ENCODE results near the gene PPP1R18. TPM values are rescaled to one million over a fixed set of nuclear protein-coding genes. Genes with fewer than 3 reads are reported as not detected.
A peak's percentile ranks its signal among the peaks of the same experiment; 100 is the strongest.

PPP1R18 gene
- total RNA-seq, 1 donor from 2014 or later, result 78.5 TPM

- DNase-seq (peak; percentile 37), ATAC-seq (no peak)
- H3K27ac ChIP-seq, result peak overlapping the region; percentile 66
- H3K4me1 ChIP-seq, result peaks cover 49% of the 10 kb centered on the region
- H3K9me3 ChIP-seq, result no peaks in the 10 kb centered on the region
- no peak for TF ChIP-seq CTCF (IDR thresholded peaks at IDR 0.05)
- H3K4me3 ChIP-seq, result peak overlapping the region; percentile 64
- intact Hi-C loops (cut with DNase I), result no loop called here
- no peaks in the 10 kb centered on the region for H3K36me3 ChIP-seq
- H3K27me3 ChIP-seq (ENCODE audit: low read depth), result no peaks in the 10 kb centered on the region
Measured at GRCh38 chr6:30689985-30690384, 3.5 kb upstream of the PPP1R18 start.

GRCh38 chr6:30689022-30689865, 2.8 kb upstream of the PPP1R18 start:
- H3K27me3 ChIP-seq (ENCODE audit: low read depth), result no peaks in the 10 kb centered on the region
- no peaks in the 10 kb centered on the region for H3K36me3 ChIP-seq
- peak overlapping the region; percentile 89 for H3K27ac ChIP-seq
- H3K4me1 ChIP-seq, result peaks cover 51% of the 10 kb centered on the region
- no peaks in the 10 kb centered on the region for H3K9me3 ChIP-seq
- H3K4me3 ChIP-seq, result peak overlapping the region; percentile 64
- no peak for TF ChIP-seq CTCF (IDR thresholded peaks at IDR 0.05)
- intact Hi-C loops (cut with DNase I), result no loop called here
- ATAC-seq (no peak), DNase-seq (peak; percentile 35)

- H3K27me3 ChIP-seq (ENCODE audit: low read depth), result no peaks in the 10 kb centered on the region
- no peaks in the 10 kb centered on the region for H3K36me3 ChIP-seq
- H3K27ac ChIP-seq, result peak overlapping the region; percentile 89
- H3K4me3 ChIP-seq, result peak overlapping the region; percentile 81
- H3K4me1 ChIP-seq, result peaks cover 51% of the 10 kb centered on the region
- intact Hi-C loops (cut with DNase I), result no loop called here
- TF ChIP-seq CTCF (IDR thresholded peaks at IDR 0.05), result no peak
- ATAC-seq (no peak), DNase-seq (peak; percentile 43)
- H3K9me3 ChIP-seq, result no peaks in the 10 kb centered on the region
Measured at GRCh38 chr6:30688569-30688968, 2.1 kb upstream of the PPP1R18 start.

- no peak for ATAC-seq
- H3K4me3 ChIP-seq, result peak overlapping the region; percentile 81
- H3K27ac ChIP-seq, result peak overlapping the region; percentile 89
- no peak for DNase-seq
- no peak for TF ChIP-seq CTCF (IDR thresholded peaks at IDR 0.05)
- H3K36me3 ChIP-seq, result no peaks in the 10 kb centered on the region
- H3K4me1 ChIP-seq, result peaks cover 51% of the 10 kb centered on the region
- H3K27me3 ChIP-seq (ENCODE audit: low read depth), result no peaks in the 10 kb centered on the region
- no peaks in the 10 kb centered on the region for H3K9me3 ChIP-seq
- intact Hi-C loops (cut with DNase I), result no loop called here
Measured at GRCh38 chr6:30687659-30688431, 1.4 kb upstream of the PPP1R18 start.

- Histone ChIP-seq H3K4me1 (peaks cover 54% of the 10 kb centered on the region), H3K4me3 (peak overlapping the region; percentile 81), H3K27me3 (ENCODE audit: low read depth) (no peaks in the 10 kb centered on the region), H3K9me3 (no peaks in the 10 kb centered on the region), H3K36me3 (no peaks in the 10 kb centered on the region), H3K27ac (peak overlapping the region; percentile 89)
- DNase-seq, result peak; percentile 94
- no peak for TF ChIP-seq CTCF (IDR thresholded peaks at IDR 0.05)
- intact Hi-C loops (cut with DNase I), result no loop called here
- ATAC-seq, result peak; percentile 65 to 75
Measured at GRCh38 chr6:30686908-30687658, 638 bp upstream of the PPP1R18 start.

Data from lower lobe of right lung (tissue), 2 donors.